Esophagus muscularis mucosa (tissue), 4 donors: ENCODE results near the gene METTL26. TPM values are rescaled to one million over a fixed set of nuclear protein-coding genes. Genes with fewer than 3 reads are reported as not detected.

Source experiments
- DNase-seq: peaks from one replicate; pipeline ENCODE4 v3.0.0-alpha.2; 2017; ENCODE audit errors: extremely low spot score
- H3K27ac ChIP-seq, 4 donors: fragments of 200-600 bp; sonication (generic); replicated peaks in 1 of 4; 1 replicate in 3 of 4; 2 replicates in 1 of 4; pipeline ENCODE4 v1.5.1; 2016 to 2019; ENCODE audit warnings: mild to moderate bottlenecking in 1 of 4
- H3K27me3 ChIP-seq, 4 donors: fragments of 200-600 bp; sonication (generic); one replicate each; pipeline versions ENCODE4 v1.5.1 to v1.6.0; 2016 to 2019
- H3K36me3 ChIP-seq, 4 donors: fragments of 200-600 bp; sonication (generic); one replicate each; pipeline ENCODE4 v1.5.1; 2016 to 2019
- H3K4me1 ChIP-seq, 4 donors: fragments of 200-600 bp; sonication (generic); one replicate each; pipeline ENCODE4 v1.5.1; 2016 to 2019
- H3K4me3 ChIP-seq, 4 donors: fragments of 200-600 bp; sonication (generic); 1 replicate in 2 of 4; 2 replicates in 2 of 4; pipeline ENCODE4 v1.5.1; 2016 to 2019; ENCODE audit warnings: mild to moderate bottlenecking in 4 of 4, moderate library complexity in 1 of 4
- H3K9me3 ChIP-seq, 4 donors: fragments of 200-600 bp; sonication (generic); 1 replicate in 3 of 4; 2 replicates in 1 of 4; pipeline ENCODE4 v1.5.1; 2016 to 2019
- CTCF ChIP-seq, 3 experiments: fragments of 200-600 bp in 2 of 3; fragments of 450-650 bp in 1 of 3; sonication (generic) in 2 of 3; IDR thresholded peaks; one replicate each; pipeline ENCODE4 v1.5.1; 2017 to 2019; ENCODE audit warnings: antibody characterized with exemption in 3 of 3, mild to moderate bottlenecking in 2 of 3, moderate library complexity in 1 of 3
- EP300 ChIP-seq: sonication (generic); formaldehyde crosslinking; IDR thresholded peaks from one replicate; pipeline ENCODE4 v1.6.1; 2017; ENCODE audit warnings: antibody characterized with exemption
- POLR2A ChIP-seq: fragments of 450-650 bp; IDR thresholded peaks from one replicate; pipeline ENCODE4 v1.6.1; 2017; ENCODE audit warnings: antibody characterized with exemption, moderate library complexity, mild to moderate bottlenecking, low read depth
- POLR2AphosphoS5 ChIP-seq, 2 donors: sonication (generic); formaldehyde crosslinking; IDR thresholded peaks; one replicate each; pipeline ENCODE4 v1.6.1; 2017; ENCODE audit warnings: antibody characterized with exemption in 2 of 2
- WGBS: methylation state at CpG from one replicate; pipeline ENCODE4 v1.1.5; 2018; 5-methylcytosine and 5-hydroxymethylcytosine counted together
- intact Hi-C: fragments of 100-400 bp; cut with DNase I; formaldehyde crosslinking; loops from one replicate; pipeline ENCODE4 v1.15.1; 2023
- total RNA-seq, 4 donors: library from RNA; depleted of rRNA; stranded (reverse); fragments of >200 nt; gene quantifications; one replicate each; pipeline versions ENCODE4 v1.1.0 to v1.2.1, GENCODE V29; 2016

Gene METTL26
- total RNA-seq, 4 donors from 2014 or later, result 129 to 166 (median 142) TPM

GRCh38 chr16:668519-669171 lies 32.5 kb upstream of the METTL26 start:
- TF ChIP-seq EP300, result no peak
- TF ChIP-seq POLR2A, result no peak
- TF ChIP-seq POLR2AphosphoS5 (IDR thresholded peaks at IDR 0.05), result no peak
- no peak for TF ChIP-seq CTCF (IDR thresholded peaks at IDR 0.05)
- Histone ChIP-seq H3K36me3 (peaks cover 41 to 49% (median 47%) of the 10 kb centered on the region in 4 donors), H3K4me3 (peak overlapping the region; percentile 81 to 99 (median 94)), H3K9me3 (no peaks in the 10 kb centered on the region), H3K4me1 (peaks cover 15 to 28% (median 24%) of the 10 kb centered on the region in 4 donors), H3K27me3 (no peaks in the 10 kb centered on the region), H3K27ac (peak overlapping the region; percentile 86 to 92 (median 90))
- no peak for DNase-seq
- intact Hi-C loops, result no loop called here
- WGBS, result 45% methylated on average over 6 of the region's 50 CpGs

GRCh38 chr16:667780-668518 lies 31.8 kb upstream of the METTL26 start, which contains the start of gene RHOT2:
Gene RHOT2, plus strand, starts transcription at chr16:668132. Its CDS starts 68 bp downstream, at chr16:668200.
- peak within 1 kb of the TSS; percentile 81 to 99 (median 94) for H3K4me3 ChIP-seq
- peak within 1 kb of the TSS; percentile 86 to 92 (median 90) for H3K27ac ChIP-seq
- 0% methylated on average over 9 of the region's 78 CpGs for WGBS
- intact Hi-C loops, result no loop called here
- DNase-seq, result peak; percentile 98
- no peaks in the 10 kb centered on the region for H3K9me3 ChIP-seq
- TF ChIP-seq EP300 (no peak), POLR2A (peak; percentile 52), CTCF (IDR thresholded peaks at IDR 0.05) (peak; percentile 96 to 98 (median 96)), POLR2AphosphoS5 (IDR thresholded peaks at IDR 0.05) (peak; percentile 81 to 88)
- H3K4me1 ChIP-seq, result peaks cover 15 to 28% (median 24%) of the 10 kb centered on the region in 4 donors
- H3K27me3 ChIP-seq, result no peaks in the 10 kb centered on the region
- H3K36me3 ChIP-seq, result peaks cover 34 to 43% (median 40%) of the 10 kb centered on the region in 4 donors

GRCh38 chr16:667113-667779 lies 31.1 kb upstream of the METTL26 start:
- Histone ChIP-seq H3K9me3 (no peaks in the 10 kb centered on the region), H3K27me3 (no peaks in the 10 kb centered on the region), H3K4me1 (peaks cover 15 to 28% (median 24%) of the 10 kb centered on the region in 4 donors), H3K27ac (peak overlapping the region; percentile 86 to 92 (median 90)), H3K4me3 (peak overlapping the region; percentile 81 to 99 (median 94)), H3K36me3 (peaks cover 27 to 35% (median 33%) of the 10 kb centered on the region in 4 donors)
- intact Hi-C loops, result no loop called here
- DNase-seq, result no peak
- WGBS, result 84% methylated on average over 17 of the region's 22 CpGs
- TF ChIP-seq POLR2AphosphoS5 (IDR thresholded peaks at IDR 0.05) (no peak), EP300 (no peak), CTCF (IDR thresholded peaks at IDR 0.05) (no peak), POLR2A (no peak)

- intact Hi-C loops, result no loop called here
- no peak overlapping the region for H3K4me3 ChIP-seq
- no peak for DNase-seq
- 92% methylated on average over 2 of the region's 13 CpGs for WGBS
- H3K27ac ChIP-seq, result no peak overlapping the region
- H3K36me3 ChIP-seq, result peaks cover 21 to 29% (median 26%) of the 10 kb centered on the region in 4 donors
- no peaks in the 10 kb centered on the region for H3K9me3 ChIP-seq
- TF ChIP-seq EP300 (no peak), POLR2A (no peak), CTCF (IDR thresholded peaks at IDR 0.05) (no peak), POLR2AphosphoS5 (IDR thresholded peaks at IDR 0.05) (no peak)
- no peaks in the 10 kb centered on the region for H3K27me3 ChIP-seq
- H3K4me1 ChIP-seq, result peaks cover 16 to 33% (median 27%) of the 10 kb centered on the region in 4 donors
These were observed 30.5 kb upstream of the METTL26 start for GRCh38 chr16:666572-666971.
